Epithelial cell of prostate (primary cell): ENCODE measurements around the gene EIF1AX.
A peak's percentile ranks its signal among the peaks of the same experiment; 100 is the strongest.
"Not testable (repeated sequence)": the region's sequence is repeated elsewhere in the genome, so short reads cannot be mapped to it uniquely, and the experiment has no call there.

Experiments used
- DNase-seq: peaks from one replicate; pipeline ENCODE4 v3.0.0-alpha.2; 2011; ENCODE audit warnings: low read depth, low spot score
- H3K27ac ChIP-seq: fragments of 450-650 bp; 2 replicates; pipeline ENCODE4 v1.5.1; 2017; ENCODE audit warnings: mild to moderate bottlenecking

Gene EIF1AX

GRCh38 chrX:20128670-20129069 is 13.0 kb downstream of the EIF1AX start:
- H3K27ac ChIP-seq: peak overlapping the region; percentile 63
- DNase-seq: no peak

- not testable (repeated sequence) for H3K27ac ChIP-seq, DNase-seq
Observed at GRCh38 chrX:20127440-20127839, 14.2 kb downstream of the EIF1AX start.

GRCh38 chrX:20126833-20127232 is 14.8 kb downstream of the EIF1AX start:
- DNase-seq, H3K27ac ChIP-seq: not testable (repeated sequence)

GRCh38 chrX:20124964-20125363 is 16.7 kb downstream of the EIF1AX start:
- no peak overlapping the region for H3K27ac ChIP-seq
- no peak for DNase-seq

- DNase-seq: no peak
- no peak overlapping the region for H3K27ac ChIP-seq
Observed at GRCh38 chrX:20118065-20118824, 23.4 kb downstream of the EIF1AX start.

GRCh38 chrX:20116577-20117240 is 24.9 kb downstream of the EIF1AX start, which contains the start of gene MAP7D2:
MAP7D2 (minus strand) TSS chrX:20116907; CDS start chrX:20116879, 28 bp downstream.
- no peak within 1 kb of the TSS for H3K27ac ChIP-seq
- DNase-seq: no peak

GRCh38 chrX:20116087-20116576 is 25.5 kb downstream of the EIF1AX start:
- DNase-seq: no peak
- H3K27ac ChIP-seq: no peak overlapping the region

- no peak overlapping the region for H3K27ac ChIP-seq
- no peak for DNase-seq
Observed at GRCh38 chrX:20112022-20112774, 29.4 kb downstream of the EIF1AX start.

- no peak for DNase-seq
- H3K27ac ChIP-seq: no peak overlapping the region
Observed at GRCh38 chrX:20111271-20111670, 30.4 kb downstream of the EIF1AX start.

GRCh38 chrX:20101934-20102581 is 39.6 kb downstream of the EIF1AX start:
- no peak overlapping the region for H3K27ac ChIP-seq

GRCh38 chrX:20091499-20091898 is 50.1 kb downstream of the EIF1AX start:
- DNase-seq: no peak
- no peak overlapping the region for H3K27ac ChIP-seq

More at GRCh38 chrX:20101934-20102581, 39.6 kb downstream of the EIF1AX start:
- no peak for DNase-seq

- DNase-seq: no peak
- H3K27ac ChIP-seq: no peak overlapping the region
Observed at GRCh38 chrX:20089845-20090244, 51.8 kb downstream of the EIF1AX start.

- H3K27ac ChIP-seq: no peak overlapping the region
- DNase-seq: no peak
Observed at GRCh38 chrX:20080277-20080676, 61.4 kb downstream of the EIF1AX start.
